Measurements from ENCODE around the gene KLHL7.
A peak's percentile ranks its signal among the peaks of the same experiment; 100 is the strongest.

The KLHL7 gene

GRCh38 chr7:23093111-23093510 is 12.5 kb upstream of the KLHL7 start:
- no peak for DNase-seq (ENCODE audit: low read depth)
- H3K4me3 ChIP-seq (ENCODE audit: low read depth, low read length): no peak overlapping the region
- TF ChIP-seq POLR2A (IDR thresholded peaks at IDR 0.05; ENCODE audit: extremely low read depth, insufficient read length): no peak

- no peak for DNase-seq (ENCODE audit: low read depth)
- no peak for TF ChIP-seq MYC (IDR thresholded peaks at IDR 0.05; ENCODE audit: low read depth, low read length)
- no peak for TF ChIP-seq CTCF (IDR thresholded peaks at IDR 0.05; ENCODE audit: low read depth, low read length)
- TF ChIP-seq POLR2A (IDR thresholded peaks at IDR 0.05; ENCODE audit: extremely low read depth, insufficient read length): no peak
- TF ChIP-seq MAX (IDR thresholded peaks at IDR 0.05; ENCODE audit: low read depth, low read length): no peak
- no peak overlapping the region for H3K4me3 ChIP-seq (ENCODE audit: low read depth, low read length)
These were observed 12.0 kb upstream of the KLHL7 start for GRCh38 chr7:23093546-23093945.

DNA sequence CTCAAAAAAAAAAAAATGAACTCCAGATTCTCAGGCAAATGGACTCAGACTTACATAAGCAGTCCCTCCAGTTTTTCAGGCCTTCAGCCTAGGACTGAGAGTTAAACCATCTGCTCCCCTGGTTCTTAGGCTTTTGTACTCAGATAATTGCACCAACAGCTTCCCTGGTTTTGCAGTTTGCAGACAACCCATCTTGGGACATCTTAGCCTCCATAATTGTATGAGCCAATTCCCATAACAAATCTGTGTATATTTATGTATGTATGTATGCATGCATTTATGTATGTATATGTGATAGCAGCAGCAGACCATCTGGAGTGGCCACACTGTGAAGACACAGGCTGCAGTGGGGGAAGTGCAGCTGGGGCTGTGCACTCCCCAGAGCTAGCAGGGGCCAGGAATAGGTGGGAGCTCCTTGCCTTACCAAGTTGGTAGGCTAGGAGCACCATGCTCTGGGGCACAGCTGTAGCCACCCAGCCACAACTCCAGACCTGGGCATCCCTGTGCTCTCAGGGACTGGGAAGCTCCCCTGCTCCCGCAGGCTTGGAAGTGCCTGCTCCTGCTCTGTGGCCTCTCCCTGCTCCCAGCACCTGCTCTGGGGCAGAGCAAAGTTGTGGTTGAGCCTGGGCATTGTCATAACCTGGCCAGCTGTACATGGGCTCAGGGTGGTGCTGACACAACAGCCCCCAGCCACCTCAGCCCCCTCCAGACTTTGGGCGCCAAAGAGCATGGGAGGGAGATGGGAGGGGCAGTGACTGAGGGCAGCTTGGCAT is 8.9 kb upstream of the KLHL7 start:
- TF ChIP-seq MAX (IDR thresholded peaks at IDR 0.05; ENCODE audit: low read depth, low read length) (no peak), POLR2A (IDR thresholded peaks at IDR 0.05; ENCODE audit: extremely low read depth, insufficient read length) (no peak), CTCF (IDR thresholded peaks at IDR 0.05; ENCODE audit: low read depth, low read length) (no peak), MYC (IDR thresholded peaks at IDR 0.05; ENCODE audit: low read depth, low read length) (no peak)
- no peak overlapping the region for H3K4me3 ChIP-seq (ENCODE audit: low read depth, low read length)
- DNase-seq (ENCODE audit: low read depth): no peak

GRCh38 chr7:23098029-23098428 is 7.6 kb upstream of the KLHL7 start:
- TF ChIP-seq CTCF (IDR thresholded peaks at IDR 0.05; ENCODE audit: low read depth, low read length): no peak

GRCh38 chr7:23098460-23098859 is 7.1 kb upstream of the KLHL7 start:
- no peak for DNase-seq (ENCODE audit: low read depth)
- H3K4me3 ChIP-seq (ENCODE audit: low read depth, low read length): no peak overlapping the region
- TF ChIP-seq POLR2A (IDR thresholded peaks at IDR 0.05; ENCODE audit: extremely low read depth, insufficient read length) (no peak), CTCF (IDR thresholded peaks at IDR 0.05; ENCODE audit: low read depth, low read length) (no peak), MAX (IDR thresholded peaks at IDR 0.05; ENCODE audit: low read depth, low read length) (no peak), MYC (IDR thresholded peaks at IDR 0.05; ENCODE audit: low read depth, low read length) (no peak)

More at GRCh38 chr7:23098029-23098428, 7.6 kb upstream of the KLHL7 start:
- no peak overlapping the region for H3K4me3 ChIP-seq (ENCODE audit: low read depth, low read length)
- DNase-seq (ENCODE audit: low read depth): no peak

DNA sequence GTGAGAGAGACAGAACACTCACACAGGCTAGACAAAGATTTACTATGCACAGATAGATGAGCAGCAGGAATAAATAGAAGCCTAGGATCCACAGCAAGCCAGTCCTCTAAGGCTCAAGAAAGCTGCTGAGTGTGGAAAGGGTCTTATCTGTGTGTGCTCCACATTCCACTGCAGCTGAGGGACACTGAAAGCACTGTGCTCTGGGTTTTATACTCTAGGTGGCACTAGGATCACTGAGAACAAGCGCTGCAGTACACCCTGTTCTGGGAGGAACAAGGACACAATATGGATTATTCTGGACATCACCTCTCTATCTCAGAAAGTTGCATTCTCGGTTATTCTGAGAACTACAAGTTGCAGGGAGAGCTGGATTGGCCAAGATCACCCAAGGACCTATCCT is 4.9 kb upstream of the KLHL7 start:
- H3K4me3 ChIP-seq (ENCODE audit: low read depth, low read length): no peak overlapping the region
- TF ChIP-seq POLR2A (IDR thresholded peaks at IDR 0.05; ENCODE audit: extremely low read depth, insufficient read length): no peak
- peak; percentile 24 for TF ChIP-seq CTCF (IDR thresholded peaks at IDR 0.05; ENCODE audit: low read depth, low read length)
- no peak for TF ChIP-seq MYC (IDR thresholded peaks at IDR 0.05; ENCODE audit: low read depth, low read length)
- TF ChIP-seq MAX (IDR thresholded peaks at IDR 0.05; ENCODE audit: low read depth, low read length): no peak
- DNase-seq (ENCODE audit: low read depth): peak; percentile 51

Measured in NB4 (cell line).